Heart right ventricle (tissue), 16 donors: ENCODE results near the gene SNX6. TPM values are rescaled to one million over a fixed set of nuclear protein-coding genes. Genes with fewer than 3 reads are reported as not detected.
A peak's percentile ranks its signal among the peaks of the same experiment; 100 is the strongest.
"Not testable (repeated sequence)": the region's sequence is repeated elsewhere in the genome, so short reads cannot be mapped to it uniquely, and the experiment has no call there.

Source experiments
- ATAC-seq, 8 donors: fragments of 200-7000 bp; cut with Tn5 transposase; one replicate each; pipeline ENCODE4 v1.9.1; 2020; ENCODE audit warnings: mild to moderate bottlenecking in 8 of 8, moderate library complexity in 8 of 8, moderate number of reproducible peaks in 1 of 8
- DNase-seq, 2 donors: peaks; one replicate each; pipeline ENCODE4 v3.0.0-alpha.2; 2020
- H3K27ac ChIP-seq, 10 donors: fragments of 200-600 bp; sonication (generic) in 2 of 10; one replicate each; pipeline versions ENCODE4 v1.5.0 to v1.8.0; 2020 to 2022; ENCODE audit warnings: mild to moderate bottlenecking in 3 of 10
- H3K27me3 ChIP-seq, 7 donors: fragments of 200-600 bp; one replicate each; pipeline ENCODE4 v1.8.0; 2021 to 2022; ENCODE audit warnings: mild to moderate bottlenecking in 2 of 7
- H3K36me3 ChIP-seq, 9 donors: fragments of 200-600 bp; sonication (generic) in 1 of 9; one replicate each; pipeline versions ENCODE4 v1.5.0 to v1.8.0; 2020 to 2022; ENCODE audit warnings: mild to moderate bottlenecking in 2 of 9
- H3K4me1 ChIP-seq, 9 donors: fragments of 200-600 bp; sonication (generic) in 1 of 9; one replicate each; pipeline versions ENCODE4 v1.5.0 to v1.8.0; 2020 to 2022; ENCODE audit warnings: mild to moderate bottlenecking in 4 of 9
- H3K4me3 ChIP-seq, 10 donors: fragments of 200-600 bp; sonication (generic) in 2 of 10; one replicate each; pipeline versions ENCODE4 v1.5.0 to v1.8.0; 2020 to 2022; ENCODE audit warnings: mild to moderate bottlenecking in 7 of 10, moderate library complexity in 2 of 10
- H3K9me3 ChIP-seq, 11 donors: fragments of 200-600 bp in 10 of 11; sonication (generic) in 2 of 11; one replicate each; pipeline versions ENCODE4 v1.5.0 to v1.8.0; 2013 to 2022; ENCODE audit warnings: mild to moderate bottlenecking in 2 of 11, control low read depth in 1 of 11, moderate library complexity in 1 of 11
- CTCF ChIP-seq, 9 donors: fragments of 200-600 bp; sonication (generic) in 2 of 9; IDR thresholded peaks; one replicate each; pipeline versions ENCODE4 v1.5.0 to v1.8.0; 2021 to 2022; ENCODE audit warnings: antibody characterized with exemption in 9 of 9, mild to moderate bottlenecking in 5 of 9, moderate library complexity in 1 of 9
- WGBS, 2 donors: extraction: QIAGEN DNeasy Blood & Tissue Kit; methylation state at CpG; one replicate each; pipeline ENCODE4 v1.1.7; 2013; ENCODE audit warnings: inconsistent platforms in 1 of 2; 5-methylcytosine and 5-hydroxymethylcytosine counted together
- intact Hi-C, 10 donors: fragments of 100-400 bp; cut with DNase I; formaldehyde crosslinking; loops; one replicate each; pipeline versions ENCODE4 v1.11.1 to v1.14.2; 2022
- polyA plus RNA-seq, 2 donors: library from polyadenylated mRNA; stranded (reverse); fragments of 200-250 nt; gene quantifications; one replicate each; pipeline ENCODE4 v1.2.3, GENCODE V29; 2013
- total RNA-seq, 10 donors: library from RNA; stranded (reverse); fragmentation: NEBNext Ultra II Directional in 3 of 10; extraction: Animal tissue kit (Norgen Biotek cat#: 25700) in 3 of 10; gene quantifications; one replicate each; pipeline versions ENCODE4 v1.2.1 to v1.2.4, GENCODE V29; 2021 to 2023
- donor health status: Arrhythmogenic right ventricular cardiomyopathy.
- donor health status: ischemic (EF 13 %, LVEDD 7.1; RV severe dilation, severe dysfunction).
- donor health status: healthy with polysubstance abuse.
- donor health status: DM: no; HTN: yes; CAD: no.
- donor health status: DM: no; HTN: no; CAD: no.
- donor health status: ischemic (EF 25% LVEDD 6.9; RV normal size, moderate dysfunction).
- donor health status: ischemic (EF 25% LVEDD 5.7; RV mildly dilated, moderate dysfunction).
- donor health status: healthy.
- donor health status: DM: yes; HTN: yes; CAD: no.
- donor health status: Ischemic cardiomyopathy.
- donor health status: ischemic (EF 35%, LVEDD 5.7; RV mildly dilated, moderate dysfunction).
- donor health status: nonischemic (EF 11% LVEDD 7.7; RV severe dilation, severe dysfunction).
- donor health status: DM: yes; HTN: yes; CAD: no.
- donor health status: PGD.
- donor health status: ischemic (EF 29% LVEDD 5.4; RV normal size, mild dysfunction).
- donor health status: nonischemic (EF 23%, LVEDD 6.1; RV moderate dilation, normal function).

SNX6 gene
- total and polyA plus RNA-seq, 12 donors, result 17.3 to 89.8 (median 57.3) TPM

- Histone ChIP-seq H3K4me3 (no peak overlapping the region), H3K9me3 (peaks cover 0 to 8% (median 0%) of the 10 kb centered on the region in 11 donors), H3K27ac (peak overlapping the region in 2 of 10 donors; percentile 21 to 52), H3K4me1 (peaks cover 0 to 54% (median 0%) of the 10 kb centered on the region in 9 donors), H3K36me3 (no peaks in the 10 kb centered on the region), H3K27me3 (no peaks in the 10 kb centered on the region)
- DNase-seq (no peak), ATAC-seq (no peak)
- TF ChIP-seq CTCF (IDR thresholded peaks at IDR 0.05), result no peak
- WGBS, 2 donors, result 84 to 88% methylated on average over 10 of the region's 10 CpGs
- intact Hi-C loops, result no loop called here
Measured at GRCh38 chr14:34646570-34647255, 16.8 kb upstream of the SNX6 start.

- intact Hi-C loops, result no loop called here
- no peaks in the 10 kb centered on the region for H3K36me3 ChIP-seq
- DNase-seq, result no peak
- H3K9me3 ChIP-seq, result no peaks in the 10 kb centered on the region
- no peak for TF ChIP-seq CTCF (IDR thresholded peaks at IDR 0.05)
- peak overlapping the region in 2 of 10 donors; percentile 10 to 12 for H3K27ac ChIP-seq
- no peaks in the 10 kb centered on the region for H3K27me3 ChIP-seq
- WGBS, 2 donors, result 80 to 86% methylated on average over 6 of the region's 6 CpGs
- H3K4me3 ChIP-seq, result no peak overlapping the region
- peaks cover 0 to 34% (median 0%) of the 10 kb centered on the region in 9 donors for H3K4me1 ChIP-seq
- no peak for ATAC-seq
Measured at GRCh38 chr14:34643361-34643760, 13.4 kb upstream of the SNX6 start.

DNA sequence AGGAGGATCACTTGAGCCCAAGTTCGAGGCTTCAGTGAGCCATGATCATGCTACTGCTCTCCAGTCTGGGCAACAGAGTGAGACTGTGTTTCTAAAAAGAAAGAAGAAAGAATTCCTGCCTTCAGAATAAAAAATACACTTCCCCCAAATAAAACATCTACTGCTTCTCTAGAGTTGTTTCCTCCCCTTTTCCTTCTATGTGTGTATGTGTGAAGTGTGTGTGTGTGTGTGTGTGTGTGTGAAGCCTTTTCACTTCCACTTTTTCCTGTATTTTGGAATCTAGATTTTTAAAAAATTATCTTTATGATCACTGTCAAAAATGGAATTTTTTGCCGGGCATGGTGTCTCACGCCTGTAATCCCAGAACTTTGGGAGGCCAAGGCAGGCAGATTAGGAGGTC lies 12.6 kb upstream of the SNX6 start:
- intact Hi-C loops, result no loop called here
- DNase-seq (no peak), ATAC-seq (peak in 1 of 8 donors; percentile 34)
- Histone ChIP-seq H3K4me1 (peaks cover 0 to 27% (median 0%) of the 10 kb centered on the region in 9 donors), H3K36me3 (no peaks in the 10 kb centered on the region), H3K9me3 (no peaks in the 10 kb centered on the region), H3K4me3 (no peak overlapping the region), H3K27ac (peak overlapping the region in 1 of 10 donors; percentile 64), H3K27me3 (no peaks in the 10 kb centered on the region)
- TF ChIP-seq CTCF (IDR thresholded peaks at IDR 0.05), result no peak
- WGBS, 2 donors, result 79 to 86% methylated on average over 3 of the region's 3 CpGs

- no peak for DNase-seq
- Histone ChIP-seq H3K4me3 (no peak overlapping the region), H3K27me3 (no peaks in the 10 kb centered on the region), H3K36me3 (no peaks in the 10 kb centered on the region), H3K27ac (no peak overlapping the region), H3K9me3 (no peaks in the 10 kb centered on the region), H3K4me1 (peaks cover 0 to 24% (median 0%) of the 10 kb centered on the region in 9 donors)
- TF ChIP-seq CTCF (IDR thresholded peaks at IDR 0.05), result no peak
- no peak for ATAC-seq
- intact Hi-C loops, result no loop called here
- WGBS, 2 donors, result 56 to 68% methylated on average over 1 of the region's 1 CpG
Measured at GRCh38 chr14:34640826-34641225, 10.9 kb upstream of the SNX6 start.

GRCh38 chr14:34634360-34634771 lies 4.4 kb upstream of the SNX6 start:
- H3K4me3 ChIP-seq, H3K27ac ChIP-seq, H3K36me3 ChIP-seq, H3K4me1 ChIP-seq, H3K9me3 ChIP-seq, ATAC-seq, H3K27me3 ChIP-seq, DNase-seq: not testable (repeated sequence)
- 78 to 83% methylated on average over 9 of the region's 9 CpGs for WGBS, 2 donors
- intact Hi-C loops, result loop anchor here in 1 of 10 donors (5.0 kb wide), 1 partner anchor 78 kb away; the partner anchor contains the start of gene CFL2
